SK-N-SH (cell line): Measurements from ENCODE around the gene BEGAIN. TPM values are rescaled to one million over a fixed set of nuclear protein-coding genes. Genes with fewer than 3 reads are reported as not detected.
A peak's percentile ranks its signal among the peaks of the same experiment; 100 is the strongest.

ENCODE experiments used
- CTCF ChIA-PET: fragments of 300-600, 350-600 bp; formaldehyde crosslinking; extraction: SDS; loops from one replicate; lab custom pipeline; 2021; lab: Yijun Ruan, JAX
- POLR2A ChIA-PET: fragments of 350-600 bp; sonication (Branson Sonifier 250); formaldehyde crosslinking; extraction: SDS; loops from one replicate; lab custom pipeline; 2020; ENCODE audit warnings: antibody characterized with exemption, inconsistent platforms; lab: Yijun Ruan, JAX
- DNase-seq: peaks from one replicate; pipeline ENCODE4 v3.0.0; 2012
- H2AFZ ChIP-seq: fragments of 200-600 bp; sonication (generic); 2 replicates; pipeline ENCODE4 v1.8.1; 2016; ENCODE audit warnings: antibody characterized with exemption, mild to moderate bottlenecking, low read depth
- H3F3A ChIP-seq: fragments of 200-600 bp; sonication (generic); replicated peaks from 2 replicates; pipeline ENCODE3; 2016; ENCODE audit warnings: antibody characterized with exemption, mild to moderate bottlenecking; ENCODE audit not compliant: insufficient read depth
- H3K27ac ChIP-seq, 2 experiments: fragments of 200-500 bp in 1 of 2; fragments of 200-600 bp in 1 of 2; sonication (Bioruptor generic) in 1 of 2; sonication (generic), shearing (Covaris generic) in 1 of 2; 2 replicates each; pipeline versions ENCODE4 v1.5.1 to v1.6.1; 2014 to 2016; ENCODE audit warnings: low read depth in 2 of 2, inconsistent platforms in 1 of 2, low read length in 1 of 2, mild to moderate bottlenecking in 1 of 2, mixed read lengths in 1 of 2
- H3K27me3 ChIP-seq: fragments of 200-600 bp; sonication (generic), shearing (Covaris generic); 2 replicates; pipeline ENCODE4 v1.6.1; 2016; ENCODE audit warnings: mixed run types; ENCODE audit not compliant: insufficient read depth
- H3K36me3 ChIP-seq, 2 experiments: fragments of 200-500 bp in 1 of 2; fragments of 200-600 bp in 1 of 2; sonication (Bioruptor generic) in 1 of 2; sonication (generic) in 1 of 2; replicated peaks in 1 of 2; 2 replicates each; pipeline versions ENCODE3 to v1.5.1; 2014 to 2016; ENCODE audit warnings: low read length in 1 of 2, mild to moderate bottlenecking in 1 of 2; ENCODE audit not compliant: insufficient read depth in 2 of 2, control insufficient read depth in 1 of 2
- H3K4me1 ChIP-seq, 2 experiments: fragments of 200-500 bp in 1 of 2; fragments of 200-600 bp in 1 of 2; sonication (Bioruptor generic) in 1 of 2; sonication (generic), shearing (Covaris generic) in 1 of 2; 2 replicates each; pipeline versions ENCODE4 v1.5.1 to v1.6.1; 2014 to 2016; ENCODE audit warnings: low read depth in 1 of 2, low read length in 1 of 2, mixed run types in 1 of 2; ENCODE audit not compliant: insufficient read depth in 2 of 2, control insufficient read depth in 1 of 2
- H3K4me2 ChIP-seq: fragments of 200-600 bp; sonication (generic), shearing (Covaris generic); 2 replicates; pipeline ENCODE4 v1.6.1; 2017; ENCODE audit warnings: mixed run types
- H3K4me3 ChIP-seq, 2 experiments: fragments of 200-500 bp in 1 of 2; fragments of 200-600 bp in 1 of 2; sonication (Bioruptor generic) in 1 of 2; sonication (generic), shearing (Covaris generic) in 1 of 2; 2 replicates each; pipeline versions ENCODE4 v1.5.1 to v1.8.1; 2014 to 2016; ENCODE audit warnings: low read depth in 2 of 2, inconsistent platforms in 1 of 2, low read length in 1 of 2, mild to moderate bottlenecking in 1 of 2, mixed read lengths in 1 of 2, moderate library complexity in 1 of 2
- H3K79me2 ChIP-seq: fragments of 200-600 bp; sonication (generic); 2 replicates; pipeline ENCODE4 v1.8.1; 2017; ENCODE audit warnings: mild to moderate bottlenecking; ENCODE audit not compliant: insufficient read depth
- H3K9ac ChIP-seq: fragments of 200-600 bp; sonication (generic); 2 replicates; pipeline ENCODE4 v1.6.1; 2017; ENCODE audit warnings: mixed run types
- H3K9me2 ChIP-seq: fragments of 200-600 bp; sonication (generic); 2 replicates; pipeline ENCODE4 v1.6.1; 2017; ENCODE audit warnings: mixed run types
- H3K9me3 ChIP-seq: fragments of 200-600 bp; sonication (generic); 2 replicates; pipeline ENCODE4 v1.6.1; 2017; ENCODE audit warnings: mixed run types, mild to moderate bottlenecking, moderate library complexity
- H4K20me1 ChIP-seq: fragments of 200-600 bp; sonication (generic); 2 replicates; pipeline ENCODE4 v1.6.1; 2017; ENCODE audit warnings: mild to moderate bottlenecking, mixed run types; ENCODE audit not compliant: insufficient read depth
- EZH2phosphoT487 ChIP-seq: fragments of 200-600 bp; sonication (generic); IDR thresholded peaks from 2 replicates; pipeline ENCODE4 v1.6.1; 2017; ENCODE audit warnings: low read depth, mixed run types, mild to moderate bottlenecking, antibody characterized with exemption, moderate library complexity, borderline replicate concordance
- FOSL2 ChIP-seq: IDR thresholded peaks from 2 replicates; pipeline ENCODE4 v1.4.0; 2012; ENCODE audit warnings: low read depth, mild to moderate bottlenecking, moderate library complexity, borderline replicate concordance
- FOXJ3 ChIP-seq: sonication (generic); formaldehyde crosslinking; IDR thresholded peaks from 2 replicates; pipeline ENCODE4 v1.5.1; 2020; ENCODE audit warnings: mild to moderate bottlenecking, missing genetic modification reagents
- FOXM1 ChIP-seq: IDR thresholded peaks from 2 replicates; pipeline ENCODE4 v1.4.0; 2012; ENCODE audit warnings: low read depth, mild to moderate bottlenecking
- GABPA ChIP-seq: IDR thresholded peaks from 2 replicates; pipeline ENCODE4 v1.4.0; 2012; ENCODE audit warnings: low read depth, mild to moderate bottlenecking
- GATA2 ChIP-seq: sonication (generic); formaldehyde crosslinking; IDR thresholded peaks from 2 replicates; pipeline ENCODE4 v1.5.0; 2020; ENCODE audit warnings: mild to moderate bottlenecking, missing genetic modification reagents
- NFIC ChIP-seq: IDR thresholded peaks from 2 replicates; pipeline ENCODE4 v1.4.0; 2012; ENCODE audit warnings: borderline replicate concordance
- POLR2AphosphoS5 ChIP-seq: IDR thresholded peaks from 2 replicates; pipeline ENCODE4 v1.6.1; 2012; ENCODE audit warnings: low read depth, low read length
- RAD21 ChIP-seq: IDR thresholded peaks from 2 replicates; pipeline ENCODE4 v1.6.1; 2012; ENCODE audit warnings: mild to moderate bottlenecking, low read length
- RFX5 ChIP-seq: IDR thresholded peaks from 2 replicates; pipeline ENCODE4 v1.6.1; 2012; ENCODE audit warnings: mild to moderate bottlenecking, improper control_type of control experiment, low read length
- SIN3A ChIP-seq: IDR thresholded peaks from 2 replicates; pipeline ENCODE4 v1.6.1; 2012; ENCODE audit warnings: low read depth, mild to moderate bottlenecking, low read length, moderate library complexity, borderline replicate concordance
- SMC3 ChIP-seq: IDR thresholded peaks from 2 replicates; pipeline ENCODE4 v1.6.1; 2012; ENCODE audit warnings: low read depth, low read length, improper control_type of control experiment
- YY1 ChIP-seq: IDR thresholded peaks from 2 replicates; pipeline ENCODE4 v1.4.0; 2012; ENCODE audit warnings: low read depth, mild to moderate bottlenecking
- WGBS: methylation state at CpG from one replicate; pipeline ENCODE4 v1.1.6; 2017; ENCODE audit warnings: low lambda C conversion rate; 5-methylcytosine and 5-hydroxymethylcytosine counted together
- polyA plus RNA-seq, 3 experiments: library from polyadenylated mRNA; depleted of rRNA; stranded (reverse); fragments of >200 nt; gene quantifications; 2 replicates each; pipeline ENCODE4 v1.2.3, GENCODE V29; 2012
- TF ChIP-seq, protein P1 (sequence below): IDR thresholded peaks from 2 replicates; pipeline ENCODE4 v1.4.0; 2012; ENCODE audit warnings: low read depth
- TF ChIP-seq, protein P2 (sequence below): IDR thresholded peaks from 2 replicates; pipeline ENCODE4 v1.4.0; 2012; ENCODE audit warnings: low read depth, borderline replicate concordance
- TF ChIP-seq, protein P3 (sequence below): IDR thresholded peaks from 2 replicates; pipeline ENCODE4 v1.4.0; 2012; ENCODE audit warnings: low read depth, borderline replicate concordance
- TF ChIP-seq, protein P4 (sequence below): fragments of 200-600 bp; sonication (generic); IDR thresholded peaks from 2 replicates; pipeline ENCODE4 v1.6.1; 2017; ENCODE audit warnings: antibody characterized with exemption, mild to moderate bottlenecking, moderate library complexity

BEGAIN gene
- polyA plus RNA-seq, 1 of the 3 experiments (the other 2 are of a cell fraction) = 4.2 TPM

DNA sequence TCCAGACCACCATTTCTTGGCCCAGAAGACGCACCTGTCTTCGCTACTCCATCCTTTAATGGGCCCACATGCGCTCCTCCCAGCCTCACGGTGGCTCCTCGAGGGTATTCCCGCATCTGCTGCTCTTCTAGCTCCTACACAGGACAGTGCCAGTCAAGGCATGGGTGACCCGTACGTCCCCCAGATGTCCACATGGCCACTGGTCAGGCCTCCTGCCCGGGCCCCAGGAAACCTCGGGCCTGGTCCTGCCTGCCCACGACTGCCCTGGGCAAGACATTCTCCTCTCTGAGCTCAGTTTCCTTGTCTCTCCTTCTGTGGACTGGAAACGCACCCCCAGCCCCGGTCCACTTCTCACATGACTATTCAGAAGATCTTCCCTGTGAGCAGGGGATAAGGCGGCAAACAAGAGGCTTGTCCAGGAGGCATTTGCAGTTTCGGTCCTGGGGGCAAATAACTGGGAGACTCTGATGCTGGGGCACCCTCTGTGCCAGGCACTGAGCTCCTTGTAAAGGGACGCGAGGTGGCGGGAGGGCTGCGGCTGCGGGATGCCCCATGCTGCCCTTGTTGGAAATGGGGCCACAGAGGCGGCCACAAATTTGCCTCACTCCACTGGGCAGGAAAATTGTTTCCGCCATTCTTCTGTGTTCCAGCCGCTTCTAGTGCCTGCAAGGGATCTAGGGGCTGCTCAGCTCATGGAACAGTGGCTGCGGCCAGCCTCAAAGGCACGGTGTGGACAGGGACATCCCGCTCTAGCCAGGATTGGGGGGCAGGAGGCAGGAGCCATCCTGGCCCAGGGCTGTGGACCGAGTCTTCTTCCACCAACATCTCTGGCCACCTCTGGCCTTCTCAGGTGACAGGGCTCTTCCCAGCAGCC, 6.8 kb upstream of the BEGAIN start:
- TF ChIP-seq GABPA (no peak), POLR2AphosphoS5 (no peak), RFX5 (no peak), NFIC (no peak), GATA2 (CRISPR knock-in tag) (no peak)
- TF ChIP-seq, all 33 proteins: peak for 0
- H4K20me1 ChIP-seq = no peaks in the 10 kb centered on the region
- ChIA-PET POLR2A (no interaction called here), CTCF (interaction anchor here (0.7 to 1.3 kb wide), 2 partner anchors 68 to 176 kb away, joined by 3 read pairs; no protein-coding TSS in a partner anchor)
- H3K79me2 ChIP-seq = no peaks in the 10 kb centered on the region
- no peaks in the 10 kb centered on the region for H3K36me3 ChIP-seq
- no peak overlapping the region for H3K4me2 ChIP-seq
- no peaks in the 10 kb centered on the region for H3K9me3 ChIP-seq
- no peak for DNase-seq
- H3K4me1 ChIP-seq = peaks cover 0 to 12% of the 10 kb centered on the region in 2 experiments; a peak in 1 of 4 replicates
- H3K27ac ChIP-seq = no peak overlapping the region
- H3F3A ChIP-seq = no peaks in the 10 kb centered on the region
- H3K27me3 ChIP-seq = peaks cover 8% of the 10 kb centered on the region; the same call in 1 of the 2 replicates
- 74% methylated on average over 21 of the region's 27 CpGs for WGBS
- H3K4me3 ChIP-seq = no peak overlapping the region
- H2AFZ ChIP-seq = no peak overlapping the region
- no peaks in the 10 kb centered on the region for H3K9me2 ChIP-seq
- no peak overlapping the region for H3K9ac ChIP-seq

DNA sequence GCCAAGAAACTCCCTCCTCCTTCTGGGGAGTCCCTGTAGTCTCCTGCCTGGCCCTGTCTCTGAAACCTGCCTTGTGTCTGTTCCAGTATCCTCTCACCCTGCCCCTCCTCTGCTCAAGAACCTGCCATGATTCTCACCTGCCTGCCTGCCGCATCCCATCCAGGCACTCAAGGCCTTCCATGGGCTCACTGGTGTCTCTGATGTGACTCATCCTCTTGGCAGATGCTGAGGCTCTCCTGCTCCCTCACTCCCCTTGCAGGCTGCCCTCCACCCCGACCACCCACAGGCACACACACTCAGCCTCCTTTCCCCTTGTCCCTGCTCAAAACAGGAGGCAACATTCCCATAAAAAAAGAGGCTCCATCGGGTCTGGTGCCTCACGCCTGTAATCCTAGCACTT, 5.8 kb upstream of the BEGAIN start:
- Histone ChIP-seq H3K4me2 (no peak overlapping the region), H2AFZ (no peak overlapping the region), H3K4me3 (no peak overlapping the region), H3K27ac (no peak overlapping the region), H3K9me3 (no peaks in the 10 kb centered on the region), H3K27me3 (peaks cover 9% of the 10 kb centered on the region; the same call in 1 of the 2 replicates), H3K9me2 (no peaks in the 10 kb centered on the region), H3K36me3 (no peaks in the 10 kb centered on the region), H3K4me1 (peaks cover 0 to 22% of the 10 kb centered on the region in 2 experiments; a peak in 2 of 4 replicates), H4K20me1 (no peaks in the 10 kb centered on the region), H3K79me2 (no peaks in the 10 kb centered on the region), H3F3A (no peaks in the 10 kb centered on the region), H3K9ac (no peak overlapping the region)
- peak; percentile 24 for DNase-seq
- CTCF ChIA-PET = interaction anchor here (0.5 to 1.3 kb wide), 3 partner anchors 69 to 175 kb away, joined by 3 read pairs; no protein-coding TSS in a partner anchor
- WGBS = 63% methylated on average over 3 of the region's 4 CpGs
- POLR2A ChIA-PET = no interaction called here
- TF ChIP-seq, protein P1, sequence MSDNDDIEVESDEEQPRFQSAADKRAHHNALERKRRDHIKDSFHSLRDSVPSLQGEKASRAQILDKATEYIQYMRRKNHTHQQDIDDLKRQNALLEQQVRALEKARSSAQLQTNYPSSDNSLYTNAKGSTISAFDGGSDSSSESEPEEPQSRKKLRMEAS = no peak
- TF ChIP-seq SMC3 = no peak
- TF ChIP-seq FOXJ3 (CRISPR knock-in tag) = no peak
- no peak for TF ChIP-seq RAD21
- TF ChIP-seq, protein P2, sequence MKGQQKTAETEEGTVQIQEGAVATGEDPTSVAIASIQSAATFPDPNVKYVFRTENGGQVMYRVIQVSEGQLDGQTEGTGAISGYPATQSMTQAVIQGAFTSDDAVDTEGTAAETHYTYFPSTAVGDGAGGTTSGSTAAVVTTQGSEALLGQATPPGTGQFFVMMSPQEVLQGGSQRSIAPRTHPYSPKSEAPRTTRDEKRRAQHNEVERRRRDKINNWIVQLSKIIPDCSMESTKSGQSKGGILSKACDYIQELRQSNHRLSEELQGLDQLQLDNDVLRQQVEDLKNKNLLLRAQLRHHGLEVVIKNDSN = no peak
- no peak for TF ChIP-seq YY1
- TF ChIP-seq FOXM1 = no peak
- no peak for TF ChIP-seq FOSL2
- TF ChIP-seq SIN3A = no peak
- TF ChIP-seq, protein P3, sequence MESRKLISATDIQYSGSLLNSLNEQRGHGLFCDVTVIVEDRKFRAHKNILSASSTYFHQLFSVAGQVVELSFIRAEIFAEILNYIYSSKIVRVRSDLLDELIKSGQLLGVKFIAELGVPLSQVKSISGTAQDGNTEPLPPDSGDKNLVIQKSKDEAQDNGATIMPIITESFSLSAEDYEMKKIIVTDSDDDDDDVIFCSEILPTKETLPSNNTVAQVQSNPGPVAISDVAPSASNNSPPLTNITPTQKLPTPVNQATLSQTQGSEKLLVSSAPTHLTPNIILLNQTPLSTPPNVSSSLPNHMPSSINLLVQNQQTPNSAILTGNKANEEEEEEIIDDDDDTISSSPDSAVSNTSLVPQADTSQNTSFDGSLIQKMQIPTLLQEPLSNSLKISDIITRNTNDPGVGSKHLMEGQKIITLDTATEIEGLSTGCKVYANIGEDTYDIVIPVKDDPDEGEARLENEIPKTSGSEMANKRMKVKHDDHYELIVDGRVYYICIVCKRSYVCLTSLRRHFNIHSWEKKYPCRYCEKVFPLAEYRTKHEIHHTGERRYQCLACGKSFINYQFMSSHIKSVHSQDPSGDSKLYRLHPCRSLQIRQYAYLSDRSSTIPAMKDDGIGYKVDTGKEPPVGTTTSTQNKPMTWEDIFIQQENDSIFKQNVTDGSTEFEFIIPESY = no peak
- TF ChIP-seq GATA2 (CRISPR knock-in tag) = no peak
- no peak for TF ChIP-seq EZH2phosphoT487
- TF ChIP-seq, protein P4, sequence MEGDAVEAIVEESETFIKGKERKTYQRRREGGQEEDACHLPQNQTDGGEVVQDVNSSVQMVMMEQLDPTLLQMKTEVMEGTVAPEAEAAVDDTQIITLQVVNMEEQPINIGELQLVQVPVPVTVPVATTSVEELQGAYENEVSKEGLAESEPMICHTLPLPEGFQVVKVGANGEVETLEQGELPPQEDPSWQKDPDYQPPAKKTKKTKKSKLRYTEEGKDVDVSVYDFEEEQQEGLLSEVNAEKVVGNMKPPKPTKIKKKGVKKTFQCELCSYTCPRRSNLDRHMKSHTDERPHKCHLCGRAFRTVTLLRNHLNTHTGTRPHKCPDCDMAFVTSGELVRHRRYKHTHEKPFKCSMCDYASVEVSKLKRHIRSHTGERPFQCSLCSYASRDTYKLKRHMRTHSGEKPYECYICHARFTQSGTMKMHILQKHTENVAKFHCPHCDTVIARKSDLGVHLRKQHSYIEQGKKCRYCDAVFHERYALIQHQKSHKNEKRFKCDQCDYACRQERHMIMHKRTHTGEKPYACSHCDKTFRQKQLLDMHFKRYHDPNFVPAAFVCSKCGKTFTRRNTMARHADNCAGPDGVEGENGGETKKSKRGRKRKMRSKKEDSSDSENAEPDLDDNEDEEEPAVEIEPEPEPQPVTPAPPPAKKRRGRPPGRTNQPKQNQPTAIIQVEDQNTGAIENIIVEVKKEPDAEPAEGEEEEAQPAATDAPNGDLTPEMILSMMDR = no peak
